MCF 10A (cell line): ENCODE results near the gene GAP43. TPM values are rescaled to one million over a fixed set of nuclear protein-coding genes. Genes with fewer than 3 reads are reported as not detected.

Source experiments
- BruUV-seq: library from RNA; stranded (reverse); fragments of 400-500 nt; replicated peaks from 2 replicates; lab custom pipeline; 2021; lab: Mats Ljungman, UMichigan
- CTCF ChIA-PET: fragments of 300-600 bp; sonication (Branson Sonifier 250); formaldehyde crosslinking; extraction: SDS; loops from one replicate; lab custom pipeline; 2021; ENCODE audit warnings: antibody characterized with exemption, inconsistent platforms; lab: Yijun Ruan, JAX
- POLR2A ChIA-PET: fragments of 300-600, 350-650 bp; sonication (Branson Sonifier 250); formaldehyde crosslinking; extraction: SDS; loops from one replicate; lab custom pipeline; 2020; ENCODE audit warnings: antibody characterized with exemption, inconsistent platforms; lab: Yijun Ruan, JAX
- DNase-seq: peaks from one replicate; pipeline ENCODE4 v3.0.0-alpha.2; 2018; ENCODE audit not compliant: unreplicated experiment
- H3K27ac Mint-ChIP-seq: one replicate; pipeline ENCODE4 v1.8.0; 2022; ENCODE audit warnings: mild to moderate bottlenecking, low read depth, mixed read lengths; ENCODE audit not compliant: unreplicated experiment
- H3K27me3 Mint-ChIP-seq: one replicate; pipeline ENCODE4 v1.8.0; 2022; ENCODE audit warnings: mixed read lengths; ENCODE audit not compliant: insufficient read depth, unreplicated experiment
- H3K36me3 Mint-ChIP-seq: one replicate; pipeline ENCODE4 v1.8.0; 2022; ENCODE audit warnings: mild to moderate bottlenecking, moderate library complexity, mixed read lengths; ENCODE audit not compliant: insufficient read depth, unreplicated experiment
- H3K4me1 Mint-ChIP-seq: one replicate; pipeline ENCODE4 v1.8.0; 2022; ENCODE audit warnings: mixed read lengths; ENCODE audit not compliant: insufficient read depth, unreplicated experiment
- H3K4me3 Mint-ChIP-seq: one replicate; pipeline ENCODE4 v1.8.0; 2022; ENCODE audit warnings: mild to moderate bottlenecking, moderate library complexity, mixed read lengths; ENCODE audit not compliant: unreplicated experiment
- H3K9me3 Mint-ChIP-seq: one replicate; pipeline ENCODE4 v1.8.0; 2022; ENCODE audit warnings: mixed read lengths; ENCODE audit not compliant: unreplicated experiment
- intact Hi-C: fragments of 100-400 bp; cut with micrococcal nuclease; formaldehyde crosslinking; loops from 2 replicates; pipeline ENCODE4 v1.14.1; 2022
- total RNA-seq: library from RNA; stranded (reverse); gene quantifications from 2 replicates; pipeline ENCODE4 v1.2.3, GENCODE V29; 2022
- TF ChIP-seq, protein P1 (sequence below): fragments of 200-600 bp; IDR thresholded peaks from one replicate; pipeline ENCODE4 v1.8.0; 2022; ENCODE audit warnings: antibody characterized with exemption, mild to moderate bottlenecking; ENCODE audit not compliant: unreplicated experiment

The GAP43 gene
- total RNA-seq, 1 experiment from 2014 or later = not detected

DNA sequence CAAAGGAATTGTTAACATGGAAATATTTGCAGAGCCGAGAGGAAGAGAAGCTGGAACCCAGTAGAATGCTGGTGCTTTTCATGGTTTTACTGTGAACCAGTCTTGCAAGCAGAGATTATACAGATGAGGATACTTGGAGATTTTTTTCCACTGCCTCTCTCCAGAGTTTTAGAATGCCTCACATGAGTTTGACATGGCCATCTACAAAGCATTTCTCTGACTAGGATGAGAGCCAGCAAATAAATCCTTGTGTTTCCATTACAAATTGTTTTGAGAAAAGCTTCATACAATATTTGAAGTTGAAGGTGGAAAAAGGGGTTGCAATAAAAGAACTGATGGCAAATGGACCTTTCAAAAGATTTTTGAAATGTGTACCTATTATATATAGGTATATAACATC, 45.0 kb upstream of the GAP43 start:
- Mint-ChIP-seq H3K9me3 (no peaks in the 10 kb centered on the region), H3K4me3 (no peak overlapping the region), H3K27ac (no peak overlapping the region), H3K36me3 (no peaks in the 10 kb centered on the region), H3K4me1 (peaks cover 13% of the 10 kb centered on the region), H3K27me3 (no peaks in the 10 kb centered on the region)
- no TSS peak for BruUV-seq
- no peak for DNase-seq
- POLR2A ChIA-PET = no interaction called here
- CTCF ChIA-PET = interaction anchor here (0.7 to 1.2 kb wide), 2 partner anchors 16 to 39 kb away, joined by 3 read pairs; no protein-coding TSS in a partner anchor
- TF ChIP-seq, protein P1, sequence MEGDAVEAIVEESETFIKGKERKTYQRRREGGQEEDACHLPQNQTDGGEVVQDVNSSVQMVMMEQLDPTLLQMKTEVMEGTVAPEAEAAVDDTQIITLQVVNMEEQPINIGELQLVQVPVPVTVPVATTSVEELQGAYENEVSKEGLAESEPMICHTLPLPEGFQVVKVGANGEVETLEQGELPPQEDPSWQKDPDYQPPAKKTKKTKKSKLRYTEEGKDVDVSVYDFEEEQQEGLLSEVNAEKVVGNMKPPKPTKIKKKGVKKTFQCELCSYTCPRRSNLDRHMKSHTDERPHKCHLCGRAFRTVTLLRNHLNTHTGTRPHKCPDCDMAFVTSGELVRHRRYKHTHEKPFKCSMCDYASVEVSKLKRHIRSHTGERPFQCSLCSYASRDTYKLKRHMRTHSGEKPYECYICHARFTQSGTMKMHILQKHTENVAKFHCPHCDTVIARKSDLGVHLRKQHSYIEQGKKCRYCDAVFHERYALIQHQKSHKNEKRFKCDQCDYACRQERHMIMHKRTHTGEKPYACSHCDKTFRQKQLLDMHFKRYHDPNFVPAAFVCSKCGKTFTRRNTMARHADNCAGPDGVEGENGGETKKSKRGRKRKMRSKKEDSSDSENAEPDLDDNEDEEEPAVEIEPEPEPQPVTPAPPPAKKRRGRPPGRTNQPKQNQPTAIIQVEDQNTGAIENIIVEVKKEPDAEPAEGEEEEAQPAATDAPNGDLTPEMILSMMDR = no peak
- intact Hi-C loops = no loop called here

DNA sequence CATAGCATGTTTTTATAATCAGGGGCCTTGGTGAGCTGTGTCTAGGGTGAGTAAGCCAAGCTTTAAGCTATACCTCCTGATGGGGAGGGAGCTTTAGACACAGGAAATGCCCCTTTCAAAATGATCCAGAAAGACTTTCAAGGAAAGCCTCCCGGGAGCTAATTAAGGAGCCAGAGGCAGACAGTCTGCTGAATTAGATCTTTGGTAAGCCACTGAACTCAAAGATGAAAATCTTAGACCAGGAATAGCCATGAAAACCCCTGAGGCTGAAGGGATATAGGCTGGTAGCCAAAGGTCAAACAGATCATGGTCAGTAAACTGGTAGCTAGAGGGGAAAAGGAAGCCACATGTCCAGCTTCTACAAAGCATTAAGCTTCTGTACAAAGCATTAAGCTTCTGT, 42.7 kb upstream of the GAP43 start:
- no peak for DNase-seq
- intact Hi-C loops = no loop called here
- Mint-ChIP-seq H3K36me3 (no peaks in the 10 kb centered on the region), H3K27me3 (no peaks in the 10 kb centered on the region), H3K9me3 (no peaks in the 10 kb centered on the region), H3K4me1 (peaks cover 13% of the 10 kb centered on the region), H3K4me3 (no peak overlapping the region), H3K27ac (no peak overlapping the region)
- TF ChIP-seq, protein P1 = no peak
- POLR2A ChIA-PET = no interaction called here
- BruUV-seq = no TSS peak
- CTCF ChIA-PET = interaction anchor here (0.6 to 1.8 kb wide), 2 partner anchors 363 to 956 kb away, joined by 3 to 8 read pairs; no protein-coding TSS in a partner anchor

DNA sequence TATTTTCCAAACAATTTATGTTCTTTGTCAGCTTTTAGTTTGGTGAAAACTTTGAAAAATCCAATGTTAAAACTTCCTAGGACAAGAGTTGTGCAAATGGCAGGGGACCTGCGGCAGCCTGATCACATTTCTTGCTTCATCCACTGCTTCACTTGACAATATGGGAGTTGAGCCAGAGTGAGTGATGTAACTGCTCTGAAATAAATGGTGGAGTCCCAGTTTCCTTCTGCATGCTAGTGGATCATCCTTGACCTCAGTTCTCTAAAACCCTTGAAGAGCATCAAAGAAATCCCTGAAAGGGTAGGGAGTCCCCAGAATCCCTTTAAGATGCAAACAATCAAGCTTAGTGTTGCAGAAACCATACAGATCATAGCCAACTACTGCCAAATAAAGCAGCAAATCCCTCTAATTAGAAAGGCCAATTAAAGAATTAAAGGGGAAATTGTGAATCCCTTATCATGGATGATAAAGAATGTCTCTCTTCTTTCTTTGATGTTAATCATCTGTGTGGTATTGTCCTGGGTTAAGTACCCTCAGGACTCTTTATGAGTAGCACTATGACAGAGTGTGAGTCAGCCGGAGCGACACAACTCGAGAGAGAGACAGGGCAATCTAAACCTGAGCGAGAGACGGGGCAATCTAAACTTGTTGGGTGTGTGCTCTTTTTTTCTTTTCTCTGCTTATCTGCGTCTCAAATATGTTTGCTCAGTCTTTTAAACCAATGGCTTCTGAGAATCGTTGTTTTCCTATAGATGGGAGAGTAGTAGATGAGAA, 41.8 kb upstream of the GAP43 start:
- DNase-seq = peak; percentile 46
- no peak overlapping the region for H3K4me3 Mint-ChIP-seq
- H3K27ac Mint-ChIP-seq = no peak overlapping the region
- intact Hi-C loops = no loop called here
- no peaks in the 10 kb centered on the region for H3K36me3 Mint-ChIP-seq
- ChIA-PET CTCF (no interaction called here), POLR2A (no interaction called here)
- TF ChIP-seq, protein P1 = no peak
- BruUV-seq = no TSS peak
- H3K9me3 Mint-ChIP-seq = no peaks in the 10 kb centered on the region
- H3K27me3 Mint-ChIP-seq = no peaks in the 10 kb centered on the region
- peaks cover 13% of the 10 kb centered on the region for H3K4me1 Mint-ChIP-seq

DNA sequence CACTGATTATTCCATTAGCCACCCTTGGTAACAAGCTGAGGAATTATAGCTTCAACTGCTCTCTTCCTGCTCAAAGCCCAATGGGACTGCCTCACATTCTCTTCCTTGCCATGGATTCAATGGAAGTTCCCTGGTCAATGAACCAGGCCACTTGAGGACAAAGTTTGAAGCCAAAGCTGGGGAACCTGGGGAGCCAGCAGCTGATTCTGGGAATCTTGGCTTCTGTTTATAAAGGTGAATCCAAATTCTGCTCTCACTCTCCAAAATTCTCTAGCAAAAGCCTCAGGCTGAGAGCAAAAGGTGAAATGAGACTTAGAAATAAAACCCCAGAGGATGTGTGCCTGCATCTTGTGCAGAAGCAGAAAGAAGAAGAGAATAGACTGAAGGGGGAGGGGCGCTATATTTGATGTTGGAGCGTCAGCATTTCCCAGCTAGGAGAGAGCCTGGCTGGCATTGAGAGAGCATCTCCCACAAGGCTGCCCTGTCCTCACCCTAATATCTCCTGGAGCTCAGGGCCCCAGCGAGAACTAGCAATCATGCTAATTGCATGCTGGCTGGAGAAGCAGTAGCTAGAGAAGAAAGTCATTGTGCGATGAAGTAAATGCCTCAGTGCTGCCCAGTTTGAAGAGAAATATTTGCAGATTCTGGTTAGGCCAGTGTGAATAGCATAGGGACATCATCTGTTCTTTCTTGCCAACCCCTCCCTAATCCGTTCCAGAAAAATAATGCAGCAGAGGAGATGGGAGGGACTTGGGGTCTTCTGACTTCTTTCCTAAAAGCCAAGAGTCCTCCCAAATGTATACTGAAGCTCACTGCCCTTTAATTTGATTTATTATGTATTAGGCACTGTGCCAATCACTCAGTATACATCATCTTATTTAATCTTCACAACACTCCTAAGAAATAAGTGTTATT, 34.9 kb upstream of the GAP43 start:
- intact Hi-C loops = no loop called here
- no peak overlapping the region for H3K27ac Mint-ChIP-seq
- H3K4me1 Mint-ChIP-seq = no peaks in the 10 kb centered on the region
- no peaks in the 10 kb centered on the region for H3K27me3 Mint-ChIP-seq
- H3K9me3 Mint-ChIP-seq = no peaks in the 10 kb centered on the region
- H3K4me3 Mint-ChIP-seq = no peak overlapping the region
- no peak for DNase-seq
- TF ChIP-seq, protein P1 = no peak
- CTCF ChIA-PET = no interaction called here
- POLR2A ChIA-PET = no interaction called here
- BruUV-seq = no TSS peak
- H3K36me3 Mint-ChIP-seq = no peaks in the 10 kb centered on the region
